Heart left ventricle (tissue), 16 donors: ENCODE results near the gene CLEC4G. TPM values are rescaled to one million over a fixed set of nuclear protein-coding genes. Genes with fewer than 3 reads are reported as not detected.

Source experiments
- ATAC-seq, 4 donors: fragments of 200-7000 bp; cut with Tn5 transposase; one replicate each; pipeline ENCODE4 v1.9.1; 2020 to 2022; ENCODE audit warnings: moderate library complexity in 4 of 4, mild to moderate bottlenecking in 3 of 4, moderate number of reproducible peaks in 1 of 4
- DNase-seq, 5 donors: peaks; one replicate each; pipeline ENCODE4 v3.0.0-alpha.2; 2020
- H3K27ac ChIP-seq, 12 donors: fragments of 200-600 bp; sonication (generic) in 4 of 12; one replicate each; pipeline versions ENCODE4 v1.5.0 to v1.8.0; 2016 to 2022; ENCODE audit warnings: mild to moderate bottlenecking in 2 of 12
- H3K27me3 ChIP-seq, 9 donors: fragments of 200-600 bp; sonication (generic) in 2 of 9; one replicate each; pipeline versions ENCODE4 v1.5.1 to v1.8.0; 2016 to 2022; ENCODE audit warnings: mild to moderate bottlenecking in 3 of 9
- H3K36me3 ChIP-seq, 9 donors: fragments of 200-600 bp; sonication (generic) in 2 of 9; one replicate each; pipeline versions ENCODE4 v1.5.0 to v1.8.0; 2018 to 2022; ENCODE audit warnings: mild to moderate bottlenecking in 2 of 9
- H3K4me1 ChIP-seq, 12 donors: fragments of 200-600 bp; sonication (generic) in 4 of 12; one replicate each; pipeline versions ENCODE4 v1.5.0 to v1.8.0; 2016 to 2022; ENCODE audit warnings: mild to moderate bottlenecking in 3 of 12
- H3K4me3 ChIP-seq, 12 donors: fragments of 200-600 bp; sonication (generic) in 4 of 12; one replicate each; pipeline versions ENCODE4 v1.5.0 to v1.8.0; 2017 to 2022; ENCODE audit warnings: mild to moderate bottlenecking in 9 of 12, moderate library complexity in 4 of 12
- H3K9me3 ChIP-seq, 12 donors: fragments of 200-600 bp; sonication (generic) in 4 of 12; one replicate each; pipeline versions ENCODE4 v1.5.0 to v1.8.0; 2016 to 2022; ENCODE audit warnings: mild to moderate bottlenecking in 1 of 12
- POLR2A ChIP-seq, 2 donors: fragments of 450-650 bp; IDR thresholded peaks; one replicate each; pipeline ENCODE4 v1.6.1; 2017; ENCODE audit warnings: antibody characterized with exemption in 2 of 2, mild to moderate bottlenecking in 2 of 2, moderate library complexity in 2 of 2
- WGBS, 4 donors: extraction: QIAGEN DNeasy Blood & Tissue Kit in 2 of 4; methylation state at CpG; one replicate each; pipeline versions ENCODE4 v1.1.5 to v1.1.7; 2013 to 2018; 5-methylcytosine and 5-hydroxymethylcytosine counted together
- intact Hi-C, 10 donors: fragments of 100-400 bp; cut with DNase I; formaldehyde crosslinking; loops; one replicate each; pipeline versions ENCODE4 v1.11.1 to v1.14.2; 2022
- polyA plus RNA-seq, 2 donors: library from polyadenylated mRNA; stranded (reverse); fragments of 200-250 nt; gene quantifications; one replicate each; pipeline ENCODE4 v1.2.3, GENCODE V29; 2013
- total RNA-seq, 9 donors: library from RNA; depleted of rRNA in 2 of 9; stranded (reverse); fragments of >200 nt in 2 of 9; fragmentation: NEBNext Ultra II Directional in 3 of 9; extraction: Animal tissue kit (Norgen Biotek cat#: 25700) in 3 of 9; gene quantifications; one replicate each; pipeline versions ENCODE4 v1.1.0 to v1.2.4, GENCODE V29; 2016 to 2023
- TF ChIP-seq, protein P1 (sequence below), 12 donors: fragments of 200-600 bp; sonication (generic) in 4 of 12; IDR thresholded peaks; one replicate each; pipeline versions ENCODE4 v1.5.0 to v1.8.0; 2018 to 2022; ENCODE audit warnings: antibody characterized with exemption in 12 of 12, mild to moderate bottlenecking in 5 of 12
- donor health status: ischemic (EF 13 %, LVEDD 7.1; RV severe dilation, severe dysfunction).
- donor health status: healthy with polysubstance abuse.
- donor health status: DM: no; HTN: yes; CAD: no.
- donor health status: DM: no; HTN: no; CAD: no.
- donor health status: ischemic (EF 25% LVEDD 6.9; RV normal size, moderate dysfunction).
- donor health status: ischemic (EF 25% LVEDD 5.7; RV mildly dilated, moderate dysfunction).
- donor health status: healthy.
- donor health status: DM: yes; HTN: yes; CAD: no.
- donor health status: ischemic (EF 35%, LVEDD 5.7; RV mildly dilated, moderate dysfunction).
- donor health status: nonischemic (EF 11% LVEDD 7.7; RV severe dilation, severe dysfunction).
- donor health status: DM: yes; HTN: yes; CAD: no.
- donor health status: PGD.
- donor health status: ischemic (EF 29% LVEDD 5.4; RV normal size, mild dysfunction).
- donor health status: nonischemic (EF 23%, LVEDD 6.1; RV moderate dilation, normal function).

CLEC4G gene
- total and polyA plus RNA-seq, 11 donors = 0.22 to 6.4 (median 0.87) TPM; not detected in 1

DNA sequence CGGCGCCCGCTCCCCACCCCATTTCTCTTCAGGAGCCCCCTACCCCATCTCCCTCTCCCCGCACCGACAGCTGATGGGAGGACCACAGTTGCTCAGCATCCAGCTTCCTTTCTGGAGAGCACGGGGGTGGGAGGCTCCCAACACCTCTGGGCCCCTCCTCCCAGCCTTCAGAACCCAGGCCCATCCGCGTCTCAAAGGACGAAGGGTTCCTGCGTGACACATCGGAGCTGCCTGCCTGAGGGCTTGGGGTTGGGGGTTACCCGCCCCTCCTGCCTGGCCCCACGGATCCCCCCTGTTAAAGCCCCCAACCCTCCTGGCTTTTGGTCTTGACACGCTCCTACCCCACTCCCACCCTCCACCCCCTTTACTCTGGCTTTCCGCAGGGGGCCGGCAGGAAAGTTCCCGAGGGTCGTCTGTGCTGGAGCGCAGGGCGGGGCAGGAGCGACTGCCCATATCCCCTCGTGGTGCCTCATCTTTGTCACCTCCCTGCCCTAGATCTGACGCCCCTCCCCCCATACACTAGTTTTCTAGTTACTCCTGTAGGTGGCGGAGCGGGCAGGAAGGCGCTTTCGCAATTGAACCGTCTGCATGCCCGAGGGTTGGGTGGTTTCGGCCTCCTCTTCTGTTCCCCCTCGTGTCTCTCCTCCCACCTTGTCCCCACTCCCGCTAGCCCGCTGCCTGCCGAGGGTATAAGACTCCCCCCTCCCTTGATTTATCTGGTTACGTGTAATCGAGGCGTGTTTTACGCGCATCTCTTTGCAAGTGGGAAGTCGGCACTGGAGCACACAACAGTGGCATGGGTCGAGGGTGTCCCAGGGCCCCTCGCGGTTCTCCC lies 50.4 kb downstream of the CLEC4G start:
- ATAC-seq = peak; percentile 55 to 79 (median 69)
- intact Hi-C loops = loop anchor here in 8 of 10 donors (2.0 to 10.0 kb wide), 9 partner anchors 113 to 577 kb away; partner anchors contain the start of gene MAP2K7 (in 1 of the 8)
- H3K36me3 ChIP-seq = peaks cover 0 to 35% (median 26%) of the 10 kb centered on the region in 9 donors
- H3K27ac ChIP-seq = peak overlapping the region in 10 of 12 donors; percentile 77 to 95 (median 88)
- WGBS, 4 donors = 5 to 12% (median 7%) methylated on average over 32 to 43 of the region's 43 CpGs
- TF ChIP-seq POLR2A (IDR thresholded peaks at IDR 0.05) = no peak
- TF ChIP-seq, protein P1, sequence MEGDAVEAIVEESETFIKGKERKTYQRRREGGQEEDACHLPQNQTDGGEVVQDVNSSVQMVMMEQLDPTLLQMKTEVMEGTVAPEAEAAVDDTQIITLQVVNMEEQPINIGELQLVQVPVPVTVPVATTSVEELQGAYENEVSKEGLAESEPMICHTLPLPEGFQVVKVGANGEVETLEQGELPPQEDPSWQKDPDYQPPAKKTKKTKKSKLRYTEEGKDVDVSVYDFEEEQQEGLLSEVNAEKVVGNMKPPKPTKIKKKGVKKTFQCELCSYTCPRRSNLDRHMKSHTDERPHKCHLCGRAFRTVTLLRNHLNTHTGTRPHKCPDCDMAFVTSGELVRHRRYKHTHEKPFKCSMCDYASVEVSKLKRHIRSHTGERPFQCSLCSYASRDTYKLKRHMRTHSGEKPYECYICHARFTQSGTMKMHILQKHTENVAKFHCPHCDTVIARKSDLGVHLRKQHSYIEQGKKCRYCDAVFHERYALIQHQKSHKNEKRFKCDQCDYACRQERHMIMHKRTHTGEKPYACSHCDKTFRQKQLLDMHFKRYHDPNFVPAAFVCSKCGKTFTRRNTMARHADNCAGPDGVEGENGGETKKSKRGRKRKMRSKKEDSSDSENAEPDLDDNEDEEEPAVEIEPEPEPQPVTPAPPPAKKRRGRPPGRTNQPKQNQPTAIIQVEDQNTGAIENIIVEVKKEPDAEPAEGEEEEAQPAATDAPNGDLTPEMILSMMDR (IDR thresholded peaks at IDR 0.05) = peak; percentile 4 to 59 (median 38)
- no peaks in the 10 kb centered on the region for H3K9me3 ChIP-seq
- H3K4me3 ChIP-seq = peak overlapping the region; percentile 71 to 100 (median 96)
- peaks cover 0 to 29% (median 3%) of the 10 kb centered on the region in 9 donors for H3K27me3 ChIP-seq
- peak; percentile 76 to 85 (median 84) for DNase-seq
- H3K4me1 ChIP-seq = peaks cover 0 to 27% (median 8%) of the 10 kb centered on the region in 12 donors

DNA sequence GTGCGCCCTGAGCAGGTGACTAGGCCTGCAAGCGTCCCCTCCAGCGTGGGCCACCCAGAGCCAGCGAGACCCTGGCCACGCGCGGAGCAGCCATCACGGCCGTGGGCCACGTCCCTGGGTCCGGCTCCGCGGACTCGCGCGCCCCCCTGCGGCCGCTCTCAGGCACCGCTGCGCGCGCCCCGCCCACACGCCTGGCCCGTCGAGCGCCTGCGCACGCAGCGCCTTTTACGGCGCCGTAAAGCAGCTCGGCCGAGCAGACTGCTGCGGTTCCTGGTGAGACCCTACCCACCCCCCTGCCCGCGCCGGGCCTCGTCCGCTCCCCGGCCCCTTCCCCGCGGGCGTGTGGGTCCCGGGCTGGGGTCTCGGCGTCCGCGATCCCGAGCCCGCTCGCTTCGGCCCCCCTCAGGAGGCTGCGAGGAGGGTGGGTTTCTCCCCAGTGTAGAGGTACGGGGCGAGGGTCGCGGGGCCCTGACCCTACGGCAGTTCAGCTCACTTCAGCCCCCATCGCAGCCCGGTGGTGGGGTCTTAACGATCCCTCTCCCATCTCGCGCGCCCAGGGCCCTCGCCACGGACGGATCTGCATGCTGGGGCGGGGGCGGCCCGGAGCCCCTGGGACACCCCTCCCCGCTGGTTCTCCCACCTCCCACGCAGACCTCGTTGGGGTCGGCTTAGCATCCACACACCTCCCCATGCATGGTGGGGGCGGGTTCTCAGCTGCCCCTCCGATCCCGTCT lies 51.1 kb downstream of the CLEC4G start, which contains the start of gene TRAPPC5:
TSS of gene TRAPPC5 (plus strand) at position 228 of the 734 bp plus-strand sequence. CDS start 1,421 bp downstream, outside the sequence.
- DNase-seq (peak; percentile 84 to 94 (median 89)), ATAC-seq (peak; percentile 52 to 88 (median 85))
- peak within 1 kb of the TSS; percentile 51 to 95 (median 86) for H3K27ac ChIP-seq
- peaks cover 0 to 35% (median 8%) of the 10 kb centered on the region in 12 donors for H3K4me1 ChIP-seq
- peak within 1 kb of the TSS; percentile 71 to 100 (median 96) for H3K4me3 ChIP-seq
- peaks cover 0 to 30% (median 6%) of the 10 kb centered on the region in 9 donors for H3K27me3 ChIP-seq
- intact Hi-C loops = loop anchor here in 8 of 10 donors (1.0 to 10.0 kb wide), 11 partner anchors 28 to 576 kb away; partner anchors contain the start of gene MAP2K7 (in 1 of the 8)
- 0 to 1% (median 1%) methylated on average over 30 to 79 of the region's 79 CpGs for WGBS, 4 donors
- peaks cover 0 to 35% (median 26%) of the 10 kb centered on the region in 9 donors for H3K36me3 ChIP-seq
- TF ChIP-seq, protein P1 (IDR thresholded peaks at IDR 0.05) = peak; percentile 84 to 99 (median 98)
- TF ChIP-seq POLR2A (IDR thresholded peaks at IDR 0.05) = peak in 1 of 2 donors; percentile 86
- no peaks in the 10 kb centered on the region for H3K9me3 ChIP-seq

DNA sequence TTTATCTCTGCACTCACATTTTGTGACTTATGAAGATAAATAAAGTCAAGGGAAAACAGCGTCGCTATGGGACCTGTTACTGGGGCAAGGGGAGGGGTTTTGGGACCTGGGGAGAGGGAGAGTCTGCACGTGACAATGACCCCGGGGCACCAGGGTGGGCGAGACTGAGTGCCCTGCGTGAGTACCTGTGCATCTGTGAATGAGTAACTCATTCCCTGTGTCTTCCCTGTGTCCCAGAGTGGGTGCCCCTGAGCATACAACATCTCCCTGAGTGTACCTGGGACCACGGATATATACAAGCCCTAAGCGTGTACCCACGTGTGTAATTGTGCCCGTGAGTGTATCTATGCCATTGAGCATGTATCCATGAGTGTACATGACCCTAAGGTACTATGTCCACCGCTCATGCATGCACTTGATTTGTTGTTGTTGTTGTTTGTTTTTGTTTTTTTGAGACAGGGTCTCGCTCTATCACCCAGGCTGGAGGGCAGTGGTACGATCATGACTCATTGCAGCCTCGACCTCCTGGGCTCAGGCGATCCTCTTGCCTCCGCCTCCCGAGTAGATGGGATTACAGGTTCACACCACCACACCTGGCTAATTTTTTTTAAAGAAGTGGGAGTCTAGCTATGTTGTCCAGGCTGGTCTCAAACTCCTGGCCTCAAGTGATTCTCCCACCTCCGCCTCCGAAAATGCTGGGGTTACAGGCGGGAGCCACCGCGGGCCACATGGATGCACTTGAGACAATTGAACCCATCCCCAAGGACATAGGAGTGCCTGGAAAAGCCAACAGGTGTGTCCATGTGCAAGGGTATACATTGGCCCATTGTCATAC lies 51.9 kb downstream of the CLEC4G start:
- peaks cover 0 to 30% (median 6%) of the 10 kb centered on the region in 9 donors for H3K27me3 ChIP-seq
- peak overlapping the region in 2 of 12 donors; percentile 86 to 93 for H3K27ac ChIP-seq
- ATAC-seq (no peak), DNase-seq (no peak)
- no peaks in the 10 kb centered on the region for H3K9me3 ChIP-seq
- H3K36me3 ChIP-seq = peaks cover 0 to 30% (median 25%) of the 10 kb centered on the region in 9 donors
- peak overlapping the region in 11 of 12 donors; percentile 71 to 100 (median 96) for H3K4me3 ChIP-seq
- intact Hi-C loops = loop anchor here (1.0 to 10.0 kb wide), 15 partner anchors 27 to 575 kb away; partner anchors contain the start of gene MAP2K7 (in 1 of the 10)
- WGBS, 4 donors = 49 to 57% (median 53%) methylated on average over 22 of the region's 22 CpGs
- TF ChIP-seq, protein P1 (IDR thresholded peaks at IDR 0.05) = no peak
- no peak for TF ChIP-seq POLR2A (IDR thresholded peaks at IDR 0.05)
- H3K4me1 ChIP-seq = peaks cover 0 to 36% (median 8%) of the 10 kb centered on the region in 12 donors
